ENCODE results near the gene DBX1.

GRCh38 chr11:20127671-20128527, 32.4 kb downstream of the DBX1 start:
- TF ChIP-seq, protein P1, sequence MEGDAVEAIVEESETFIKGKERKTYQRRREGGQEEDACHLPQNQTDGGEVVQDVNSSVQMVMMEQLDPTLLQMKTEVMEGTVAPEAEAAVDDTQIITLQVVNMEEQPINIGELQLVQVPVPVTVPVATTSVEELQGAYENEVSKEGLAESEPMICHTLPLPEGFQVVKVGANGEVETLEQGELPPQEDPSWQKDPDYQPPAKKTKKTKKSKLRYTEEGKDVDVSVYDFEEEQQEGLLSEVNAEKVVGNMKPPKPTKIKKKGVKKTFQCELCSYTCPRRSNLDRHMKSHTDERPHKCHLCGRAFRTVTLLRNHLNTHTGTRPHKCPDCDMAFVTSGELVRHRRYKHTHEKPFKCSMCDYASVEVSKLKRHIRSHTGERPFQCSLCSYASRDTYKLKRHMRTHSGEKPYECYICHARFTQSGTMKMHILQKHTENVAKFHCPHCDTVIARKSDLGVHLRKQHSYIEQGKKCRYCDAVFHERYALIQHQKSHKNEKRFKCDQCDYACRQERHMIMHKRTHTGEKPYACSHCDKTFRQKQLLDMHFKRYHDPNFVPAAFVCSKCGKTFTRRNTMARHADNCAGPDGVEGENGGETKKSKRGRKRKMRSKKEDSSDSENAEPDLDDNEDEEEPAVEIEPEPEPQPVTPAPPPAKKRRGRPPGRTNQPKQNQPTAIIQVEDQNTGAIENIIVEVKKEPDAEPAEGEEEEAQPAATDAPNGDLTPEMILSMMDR (IDR thresholded peaks at IDR 0.05) = peak; percentile 71 to 90 (median 82)
- TF ChIP-seq POLR2A (IDR thresholded peaks at IDR 0.05) = no peak

Data from adrenal gland (tissue), 5 donors.